Neural progenitor cell (in vitro differentiated cells): ENCODE measurements around the gene GEMIN8. TPM values are rescaled to one million over a fixed set of nuclear protein-coding genes. Genes with fewer than 3 reads are reported as not detected.
A peak's percentile ranks its signal among the peaks of the same experiment; 100 is the strongest.

Experiments
- DNase-seq: peaks from one replicate; pipeline ENCODE4 v3.0.0-alpha.2; 2016; ENCODE audit warnings: low spot score
- H2AFZ ChIP-seq: fragments of 200-600 bp; sonication (generic); replicated peaks from 2 replicates; pipeline ENCODE4 v1.6.1; 2016; ENCODE audit warnings: antibody characterized with exemption
- H3F3A ChIP-seq: fragments of 200-600 bp; sonication (generic); 2 replicates; pipeline ENCODE4 v1.6.1; 2016; ENCODE audit warnings: antibody characterized with exemption, low read depth
- H3K27ac ChIP-seq: fragments of 200-600 bp; sonication (generic); 2 replicates; pipeline ENCODE4 v1.5.1; 2016; ENCODE audit warnings: mild to moderate bottlenecking
- H3K27me3 ChIP-seq: fragments of 200-600 bp; sonication (generic); 2 replicates; pipeline ENCODE4 v1.6.1; 2016; ENCODE audit warnings: mild to moderate bottlenecking, moderate library complexity
- H3K36me3 ChIP-seq: fragments of 200-600 bp; sonication (generic); 2 replicates; pipeline ENCODE4 v1.5.1; 2016
- H3K4me1 ChIP-seq: fragments of 200-600 bp; sonication (generic); 2 replicates; pipeline ENCODE4 v1.6.1; 2016; ENCODE audit warnings: mixed run types
- H3K4me2 ChIP-seq: fragments of 200-600 bp; sonication (generic); 2 replicates; pipeline ENCODE4 v1.6.1; 2016
- H3K4me3 ChIP-seq: fragments of 200-600 bp; sonication (generic); 2 replicates; pipeline ENCODE4 v1.5.1; 2016
- H3K79me2 ChIP-seq: fragments of 200-600 bp; sonication (generic); 2 replicates; pipeline ENCODE4 v1.6.1; 2016; ENCODE audit warnings: low read depth
- H3K9ac ChIP-seq: fragments of 200-600 bp; sonication (generic); 2 replicates; pipeline ENCODE4 v1.6.1; 2016
- H3K9me3 ChIP-seq: fragments of 200-600 bp; sonication (generic); 2 replicates; pipeline ENCODE4 v1.5.1; 2016; ENCODE audit warnings: low read depth
- H4K20me1 ChIP-seq: fragments of 200-600 bp; sonication (generic); 2 replicates; pipeline ENCODE4 v1.6.1; 2016; ENCODE audit warnings: low read depth
- H3K27ac Mint-ChIP-seq: 3 replicates; pipeline ENCODE4 v1.8.0; 2021; ENCODE audit warnings: mixed read lengths
- H3K27me3 Mint-ChIP-seq: 2 replicates; pipeline ENCODE4 v1.8.0; 2022; ENCODE audit warnings: low read depth, mild to moderate bottlenecking, inconsistent platforms, moderate library complexity, mixed read lengths; ENCODE audit not compliant: insufficient read depth
- H3K36me3 Mint-ChIP-seq: 3 replicates; pipeline ENCODE4 v1.8.0; 2021; ENCODE audit warnings: mixed read lengths
- H3K4me1 Mint-ChIP-seq: 3 replicates; pipeline ENCODE4 v1.8.0; 2021; ENCODE audit warnings: mixed read lengths
- H3K4me3 Mint-ChIP-seq: 3 replicates; pipeline ENCODE4 v1.8.0; 2021; ENCODE audit warnings: mild to moderate bottlenecking, moderate library complexity, mixed read lengths
- H3K9me3 Mint-ChIP-seq: 3 replicates; pipeline ENCODE4 v1.8.0; 2020; ENCODE audit warnings: mixed read lengths
- EZH2 ChIP-seq: fragments of 200-600 bp; sonication (generic); IDR thresholded peaks from 2 replicates; pipeline ENCODE4 v1.6.1; 2017; ENCODE audit warnings: antibody characterized with exemption, mild to moderate bottlenecking, moderate library complexity
- EZH2phosphoT487 ChIP-seq: fragments of 200-600 bp; sonication (generic); IDR thresholded peaks from 2 replicates; pipeline ENCODE4 v1.6.1; 2017; ENCODE audit warnings: antibody characterized with exemption
- total RNA-seq: library from RNA; depleted of rRNA; stranded (reverse); fragments of >200 nt; gene quantifications from 2 replicates; pipeline ENCODE4 v1.2.3, GENCODE V29; 2015; ENCODE audit warnings: low replicate concordance
- TF ChIP-seq, protein P1 (sequence below): fragments of 200-600 bp; sonication (generic); IDR thresholded peaks from 2 replicates; pipeline ENCODE4 v1.5.1; 2017; ENCODE audit warnings: antibody characterized with exemption, mild to moderate bottlenecking

Gene GEMIN8
- total RNA-seq, 1 donor from 2014 or later: 18.0 TPM

GRCh38 chrX:14028473-14028872 lies 1.2 kb downstream of the GEMIN8 start:
- H3K9ac ChIP-seq: no peak overlapping the region
- no peaks in the 10 kb centered on the region for H3K27me3 ChIP-seq
- no peak overlapping the region for H2AFZ ChIP-seq
- Mint-ChIP-seq H3K4me3 (peak overlapping the region; percentile 86), H3K4me1 (peaks cover 28% of the 10 kb centered on the region), H3K27me3 (peaks cover under 1% of the 10 kb centered on the region), H3K9me3 (peaks cover 5% of the 10 kb centered on the region), H3K27ac (no peak overlapping the region), H3K36me3 (peaks cover 3% of the 10 kb centered on the region)
- peak overlapping the region; percentile 67 for H3K4me2 ChIP-seq
- no peaks in the 10 kb centered on the region for H3K36me3 ChIP-seq
- H4K20me1 ChIP-seq: no peaks in the 10 kb centered on the region
- peaks cover 17% of the 10 kb centered on the region for H3K79me2 ChIP-seq
- H3K27ac ChIP-seq: no peak overlapping the region
- peaks cover 25% of the 10 kb centered on the region for H3F3A ChIP-seq
- TF ChIP-seq EZH2phosphoT487 (no peak), EZH2 (no peak)
- TF ChIP-seq, protein P1, sequence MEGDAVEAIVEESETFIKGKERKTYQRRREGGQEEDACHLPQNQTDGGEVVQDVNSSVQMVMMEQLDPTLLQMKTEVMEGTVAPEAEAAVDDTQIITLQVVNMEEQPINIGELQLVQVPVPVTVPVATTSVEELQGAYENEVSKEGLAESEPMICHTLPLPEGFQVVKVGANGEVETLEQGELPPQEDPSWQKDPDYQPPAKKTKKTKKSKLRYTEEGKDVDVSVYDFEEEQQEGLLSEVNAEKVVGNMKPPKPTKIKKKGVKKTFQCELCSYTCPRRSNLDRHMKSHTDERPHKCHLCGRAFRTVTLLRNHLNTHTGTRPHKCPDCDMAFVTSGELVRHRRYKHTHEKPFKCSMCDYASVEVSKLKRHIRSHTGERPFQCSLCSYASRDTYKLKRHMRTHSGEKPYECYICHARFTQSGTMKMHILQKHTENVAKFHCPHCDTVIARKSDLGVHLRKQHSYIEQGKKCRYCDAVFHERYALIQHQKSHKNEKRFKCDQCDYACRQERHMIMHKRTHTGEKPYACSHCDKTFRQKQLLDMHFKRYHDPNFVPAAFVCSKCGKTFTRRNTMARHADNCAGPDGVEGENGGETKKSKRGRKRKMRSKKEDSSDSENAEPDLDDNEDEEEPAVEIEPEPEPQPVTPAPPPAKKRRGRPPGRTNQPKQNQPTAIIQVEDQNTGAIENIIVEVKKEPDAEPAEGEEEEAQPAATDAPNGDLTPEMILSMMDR: no peak
- no peak for DNase-seq
- no peaks in the 10 kb centered on the region for H3K9me3 ChIP-seq
- peaks cover 25% of the 10 kb centered on the region for H3K4me1 ChIP-seq
- H3K4me3 ChIP-seq: peak overlapping the region; percentile 60

DNA sequence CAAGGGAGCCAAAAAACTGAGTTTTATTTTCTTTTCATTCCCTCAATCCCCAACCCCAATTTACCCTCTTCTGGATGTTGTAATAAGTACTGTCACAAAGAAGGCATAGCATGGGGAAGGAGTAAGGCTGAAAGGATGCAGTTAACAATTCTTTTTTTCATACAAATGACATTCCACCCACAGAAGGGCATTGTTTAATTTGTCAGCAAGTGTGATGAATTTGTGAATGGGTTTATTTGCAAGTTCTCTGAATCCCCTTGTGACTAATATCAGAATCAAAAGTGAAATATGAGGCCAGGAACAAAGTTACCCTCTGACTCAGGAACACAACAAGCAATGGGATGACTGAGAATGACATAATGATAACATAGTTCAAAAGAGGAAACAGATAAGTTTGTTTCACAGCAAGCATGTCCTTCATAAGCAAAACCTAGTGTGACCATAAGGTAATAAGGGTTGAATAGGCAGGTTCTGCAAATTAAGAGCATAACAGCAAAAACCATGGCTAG lies 2.1 kb downstream of the GEMIN8 start:
- peak overlapping the region; percentile 67 for H3K4me2 ChIP-seq
- TF ChIP-seq, protein P1: no peak
- TF ChIP-seq EZH2 (no peak), EZH2phosphoT487 (no peak)
- no peak overlapping the region for H2AFZ ChIP-seq
- H3K27ac ChIP-seq: no peak overlapping the region
- no peaks in the 10 kb centered on the region for H3K36me3 ChIP-seq
- H3K79me2 ChIP-seq: peaks cover 17% of the 10 kb centered on the region
- no peak for DNase-seq
- no peak overlapping the region for H3K4me3 ChIP-seq
- H3K9me3 ChIP-seq: peaks cover 1% of the 10 kb centered on the region
- Mint-ChIP-seq H3K27ac (peak overlapping the region; percentile 47), H3K4me3 (no peak overlapping the region), H3K9me3 (peaks cover 5% of the 10 kb centered on the region), H3K4me1 (peaks cover 28% of the 10 kb centered on the region), H3K27me3 (peaks cover 2% of the 10 kb centered on the region), H3K36me3 (peaks cover 3% of the 10 kb centered on the region)
- H4K20me1 ChIP-seq: no peaks in the 10 kb centered on the region
- H3F3A ChIP-seq: peaks cover 25% of the 10 kb centered on the region
- H3K27me3 ChIP-seq: no peaks in the 10 kb centered on the region
- no peak overlapping the region for H3K9ac ChIP-seq
- H3K4me1 ChIP-seq: peaks cover 25% of the 10 kb centered on the region

GRCh38 chrX:14027036-14027435 lies 2.7 kb downstream of the GEMIN8 start:
- H3K9me3 Mint-ChIP-seq: peaks cover 9% of the 10 kb centered on the region
- H3K9me3 ChIP-seq: peaks cover 7% of the 10 kb centered on the region
- H3K4me3 ChIP-seq: no peak overlapping the region
- no peak overlapping the region for H3K9ac ChIP-seq
- H2AFZ ChIP-seq: no peak overlapping the region
- peaks cover 25% of the 10 kb centered on the region for H3K4me1 ChIP-seq
- H3K79me2 ChIP-seq: peaks cover 17% of the 10 kb centered on the region
- no peak overlapping the region for H3K4me3 Mint-ChIP-seq
- H3F3A ChIP-seq: peaks cover 25% of the 10 kb centered on the region
- peak overlapping the region; percentile 47 for H3K4me2 ChIP-seq
- DNase-seq: no peak
- no peaks in the 10 kb centered on the region for H4K20me1 ChIP-seq
- TF ChIP-seq EZH2phosphoT487 (no peak), EZH2 (no peak)
- TF ChIP-seq, protein P1: no peak
- H3K36me3 Mint-ChIP-seq: peaks cover 6% of the 10 kb centered on the region
- H3K27ac Mint-ChIP-seq: peak overlapping the region; percentile 5
- peaks cover 24% of the 10 kb centered on the region for H3K4me1 Mint-ChIP-seq
- H3K27me3 ChIP-seq: no peaks in the 10 kb centered on the region
- peaks cover 2% of the 10 kb centered on the region for H3K27me3 Mint-ChIP-seq
- peak overlapping the region; percentile 68 for H3K27ac ChIP-seq
- no peaks in the 10 kb centered on the region for H3K36me3 ChIP-seq
